Upper lobe of right lung (tissue), 1 donor: ENCODE data around the gene NDUFV2. TPM values are rescaled to one million over a fixed set of nuclear protein-coding genes. Genes with fewer than 3 reads are reported as not detected.

Source experiments
- ATAC-seq: fragments of 200-7000 bp; cut with Tn5 transposase; one replicate; pipeline ENCODE4 v1.9.1; 2020; ENCODE audit warnings: mild to moderate bottlenecking, moderate library complexity
- DNase-seq: peaks from one replicate; pipeline ENCODE4 v3.0.0-alpha.2; 2020
- H3K27ac ChIP-seq: fragments of 200-600 bp; one replicate; pipeline ENCODE4 v1.8.0; 2022
- H3K27me3 ChIP-seq: fragments of 200-600 bp; one replicate; pipeline ENCODE4 v1.8.0; 2022; ENCODE audit warnings: mild to moderate bottlenecking
- H3K36me3 ChIP-seq: fragments of 200-600 bp; one replicate; pipeline ENCODE4 v1.8.0; 2022
- H3K4me1 ChIP-seq: fragments of 200-600 bp; one replicate; pipeline ENCODE4 v1.8.0; 2022
- H3K4me3 ChIP-seq: fragments of 200-600 bp; one replicate; pipeline ENCODE4 v1.8.0; 2022; ENCODE audit warnings: mild to moderate bottlenecking
- H3K9me3 ChIP-seq: fragments of 200-600 bp; one replicate; pipeline ENCODE4 v1.8.0; 2022
- intact Hi-C: fragments of 100-400 bp; cut with DNase I; formaldehyde crosslinking; loops from one replicate; pipeline ENCODE4 v1.11.0; 2022
- total RNA-seq: library from RNA; stranded (reverse); fragmentation: NEBNext Ultra II Directional; extraction: Animal tissue kit (Norgen Biotek cat#: 25700); gene quantifications from one replicate; pipeline ENCODE4 v1.2.1, GENCODE V29; 2021
- TF ChIP-seq, protein P1 (sequence below): fragments of 200-600 bp; IDR thresholded peaks from one replicate; pipeline ENCODE4 v1.8.0; 2022; ENCODE audit warnings: antibody characterized with exemption
- donor health status: DM: no; HTN: yes; CAD: no; lungs with severe emphysema.

Gene NDUFV2
- total RNA-seq, 1 donor from 2014 or later = 106 TPM

DNA sequence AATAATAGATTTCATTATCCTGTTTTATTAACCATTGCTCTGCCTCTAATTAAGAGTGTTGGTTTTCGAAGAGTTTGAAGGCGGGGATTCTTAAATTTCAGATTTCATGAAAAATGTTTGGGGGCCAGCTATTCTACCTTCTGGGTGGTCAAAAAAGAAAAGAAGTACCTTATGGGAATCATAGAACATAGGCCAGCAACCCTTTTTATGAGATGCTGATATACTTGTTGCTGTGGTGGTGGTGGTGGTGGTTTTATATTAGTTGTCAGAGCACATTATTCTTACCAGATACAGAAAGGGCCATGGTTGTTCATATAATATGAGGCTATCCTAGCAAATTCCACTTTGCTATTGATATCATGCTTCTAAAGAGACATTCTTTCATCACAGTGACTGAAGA is 38.5 kb downstream of the NDUFV2 start:
- DNase-seq (no peak), ATAC-seq (no peak)
- H3K27ac ChIP-seq = no peak overlapping the region
- H3K27me3 ChIP-seq = no peaks in the 10 kb centered on the region
- TF ChIP-seq, protein P1, sequence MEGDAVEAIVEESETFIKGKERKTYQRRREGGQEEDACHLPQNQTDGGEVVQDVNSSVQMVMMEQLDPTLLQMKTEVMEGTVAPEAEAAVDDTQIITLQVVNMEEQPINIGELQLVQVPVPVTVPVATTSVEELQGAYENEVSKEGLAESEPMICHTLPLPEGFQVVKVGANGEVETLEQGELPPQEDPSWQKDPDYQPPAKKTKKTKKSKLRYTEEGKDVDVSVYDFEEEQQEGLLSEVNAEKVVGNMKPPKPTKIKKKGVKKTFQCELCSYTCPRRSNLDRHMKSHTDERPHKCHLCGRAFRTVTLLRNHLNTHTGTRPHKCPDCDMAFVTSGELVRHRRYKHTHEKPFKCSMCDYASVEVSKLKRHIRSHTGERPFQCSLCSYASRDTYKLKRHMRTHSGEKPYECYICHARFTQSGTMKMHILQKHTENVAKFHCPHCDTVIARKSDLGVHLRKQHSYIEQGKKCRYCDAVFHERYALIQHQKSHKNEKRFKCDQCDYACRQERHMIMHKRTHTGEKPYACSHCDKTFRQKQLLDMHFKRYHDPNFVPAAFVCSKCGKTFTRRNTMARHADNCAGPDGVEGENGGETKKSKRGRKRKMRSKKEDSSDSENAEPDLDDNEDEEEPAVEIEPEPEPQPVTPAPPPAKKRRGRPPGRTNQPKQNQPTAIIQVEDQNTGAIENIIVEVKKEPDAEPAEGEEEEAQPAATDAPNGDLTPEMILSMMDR = no peak
- H3K9me3 ChIP-seq = no peaks in the 10 kb centered on the region
- H3K36me3 ChIP-seq = no peaks in the 10 kb centered on the region
- H3K4me3 ChIP-seq = no peak overlapping the region
- peaks cover 64% of the 10 kb centered on the region for H3K4me1 ChIP-seq
- intact Hi-C loops = loop anchor here (10.0 kb wide), 1 partner anchor 66 kb away; no protein-coding TSS in a partner anchor

DNA sequence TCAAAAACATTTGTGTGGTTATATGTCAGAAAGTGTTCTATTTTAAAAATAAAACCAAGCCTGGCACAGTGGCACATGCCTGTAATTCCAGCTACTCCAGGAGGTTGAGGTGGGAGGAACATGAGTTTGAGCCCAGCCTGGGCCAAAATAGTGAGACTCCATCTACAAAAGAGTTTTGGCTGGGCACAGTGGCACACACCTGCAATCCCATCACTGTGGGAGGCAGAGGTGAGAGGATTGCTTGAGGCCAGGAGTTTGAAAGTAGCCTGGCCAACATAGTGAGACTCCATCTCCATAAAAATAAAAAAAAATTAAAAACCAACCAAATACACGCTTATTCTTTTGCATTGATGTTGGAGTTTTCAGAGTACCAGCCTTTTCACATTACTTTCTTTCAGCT is 43.7 kb downstream of the NDUFV2 start:
- Histone ChIP-seq H3K36me3 (no peaks in the 10 kb centered on the region), H3K27ac (no peak overlapping the region), H3K9me3 (no peaks in the 10 kb centered on the region), H3K4me3 (no peak overlapping the region), H3K27me3 (no peaks in the 10 kb centered on the region), H3K4me1 (peaks cover 68% of the 10 kb centered on the region)
- intact Hi-C loops = loop anchor here (10.0 kb wide), 1 partner anchor 71 kb away; no protein-coding TSS in a partner anchor
- ATAC-seq (no peak), DNase-seq (no peak)
- TF ChIP-seq, protein P1 = no peak

DNA sequence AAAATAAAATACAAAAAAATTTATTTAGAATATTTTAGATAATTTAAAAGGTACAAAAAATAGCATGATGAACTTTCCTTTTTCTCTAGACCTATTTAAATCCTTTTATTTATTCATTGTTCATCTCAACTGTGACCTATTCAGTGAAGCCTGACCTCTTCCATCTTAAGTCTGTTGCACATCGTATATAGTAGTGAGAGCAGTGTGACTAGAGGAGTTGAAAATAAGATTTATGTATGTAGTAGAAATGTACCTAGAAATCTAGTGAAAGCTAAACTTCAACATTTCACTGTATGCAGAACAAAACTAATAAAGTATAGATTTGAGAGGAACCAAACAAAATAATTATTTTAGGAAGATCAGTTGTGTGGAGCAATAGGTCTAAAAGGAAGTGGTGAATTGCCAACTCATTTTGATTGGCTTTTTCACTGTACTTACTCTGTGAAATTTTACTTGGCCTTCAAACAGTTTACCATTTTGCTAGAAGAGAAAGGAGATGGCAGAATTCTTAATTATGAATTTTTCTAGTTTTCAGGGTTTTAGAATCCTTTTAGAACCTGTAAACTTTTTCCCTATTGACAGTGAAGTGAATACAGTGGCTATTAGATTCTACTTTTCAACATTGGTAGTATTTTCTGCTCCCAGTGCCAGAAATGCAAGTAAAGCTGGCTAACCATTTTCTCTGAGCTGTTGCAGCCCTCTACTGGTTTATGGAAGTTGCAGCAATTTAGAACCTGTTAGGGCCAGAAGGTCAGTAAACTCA is 45.1 kb downstream of the NDUFV2 start:
- ATAC-seq (peak; percentile 94), DNase-seq (no peak)
- H3K9me3 ChIP-seq = no peaks in the 10 kb centered on the region

DNA sequence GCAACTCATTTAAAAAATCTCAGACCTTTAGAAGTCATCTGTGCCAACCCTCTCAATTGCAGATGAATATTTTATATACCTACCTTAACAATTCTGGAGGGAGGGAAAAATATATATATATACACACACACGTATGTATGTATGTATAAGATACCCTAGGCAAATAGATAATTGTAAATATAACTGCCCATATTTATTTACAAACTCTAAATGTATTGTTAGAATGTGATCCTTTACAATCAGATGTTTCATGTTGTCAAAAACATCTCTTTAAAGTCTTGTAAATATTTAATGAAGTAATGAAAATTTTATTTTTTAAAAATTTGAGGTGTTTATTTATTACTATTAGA is 45.7 kb downstream of the NDUFV2 start:
- no peaks in the 10 kb centered on the region for H3K27me3 ChIP-seq
- H3K36me3 ChIP-seq = no peaks in the 10 kb centered on the region
- H3K27ac ChIP-seq = peak overlapping the region; percentile 20
- H3K4me3 ChIP-seq = no peak overlapping the region
- DNase-seq (no peak), ATAC-seq (no peak)
- TF ChIP-seq, protein P1 = no peak
- intact Hi-C loops = loop anchor here (10.0 kb wide), 1 partner anchor 73 kb away; no protein-coding TSS in a partner anchor
- peaks cover 74% of the 10 kb centered on the region for H3K4me1 ChIP-seq
- no peaks in the 10 kb centered on the region for H3K9me3 ChIP-seq

More for the DNA sequence above, 45.1 kb downstream of the NDUFV2 start:
- peaks cover 72% of the 10 kb centered on the region for H3K4me1 ChIP-seq
- H3K27me3 ChIP-seq = no peaks in the 10 kb centered on the region
- peak overlapping the region; percentile 20 for H3K27ac ChIP-seq
- no peak overlapping the region for H3K4me3 ChIP-seq
- TF ChIP-seq, protein P1 = peak; percentile 74
- H3K36me3 ChIP-seq = no peaks in the 10 kb centered on the region
- intact Hi-C loops = loop anchor here (10.0 kb wide), 1 partner anchor 73 kb away; no protein-coding TSS in a partner anchor

DNA sequence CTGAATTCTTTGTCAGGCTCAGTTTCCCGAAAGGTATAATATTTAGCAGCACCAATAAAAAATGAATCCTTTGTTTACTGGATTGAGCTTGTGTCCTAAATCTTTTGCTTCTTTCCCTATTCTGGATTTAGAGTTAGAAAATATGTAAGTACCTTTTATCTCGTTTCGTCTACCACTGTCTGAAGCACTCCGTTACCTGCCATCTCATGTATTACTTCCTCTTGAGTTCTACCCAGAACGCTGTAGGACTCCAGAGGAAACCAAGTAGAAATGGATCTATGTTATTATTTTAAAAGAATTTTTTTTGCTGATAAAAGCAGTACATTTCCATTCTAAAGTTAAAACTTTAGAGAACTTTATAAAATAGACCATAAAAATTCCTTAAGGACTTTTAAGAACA is 47.6 kb downstream of the NDUFV2 start:
- no peak for DNase-seq
- H3K27ac ChIP-seq = no peak overlapping the region
- no peak overlapping the region for H3K4me3 ChIP-seq
- no peak for ATAC-seq
- TF ChIP-seq, protein P1 = no peak
- no peaks in the 10 kb centered on the region for H3K36me3 ChIP-seq
- no peaks in the 10 kb centered on the region for H3K9me3 ChIP-seq
- peaks cover 72% of the 10 kb centered on the region for H3K4me1 ChIP-seq
- intact Hi-C loops = no loop called here
- no peaks in the 10 kb centered on the region for H3K27me3 ChIP-seq
